Measurements from ENCODE around the gene SPRR4. TPM values are rescaled to one million over a fixed set of nuclear protein-coding genes. Genes with fewer than 3 reads are reported as not detected.

SPRR4 gene
- total and polyA plus RNA-seq, 2 donors (not counting 3 experiments of a cell fraction or from before 2014, with no cell fraction given) = not detected

- intact Hi-C loops (cut with micrococcal nuclease) = no loop called here
- Histone ChIP-seq H3K4me3 (replicated peaks in 1 of 3; ENCODE audit: insufficient read depth in 1 of 3, low read depth in 1 of 3, low read length in 3 of 3) (no peak overlapping the region), H3K27me3 (ENCODE audit: control insufficient read depth in 2 of 2, insufficient read depth in 2 of 2, low read length in 2 of 2) (no peaks in the 10 kb centered on the region), H3K9ac (replicated peaks; ENCODE audit: extremely low read depth, insufficient read depth, low read length) (no peak overlapping the region), H3K4me1 (ENCODE audit: control insufficient read depth, extremely low read depth, insufficient read depth, low read length) (no peaks in the 10 kb centered on the region), H3K79me2 (ENCODE audit: control insufficient read depth, insufficient read depth, low read length) (no peaks in the 10 kb centered on the region), H3K9me3 (replicated peaks; ENCODE audit: control insufficient read depth, insufficient read depth, low read length) (no peaks in the 10 kb centered on the region), H3K36me3 (ENCODE audit: control insufficient read depth in 2 of 2, extremely low read depth in 1 of 2, insufficient read depth in 2 of 2, low read length in 2 of 2) (no peaks in the 10 kb centered on the region), H3K4me2 (ENCODE audit: insufficient read depth, low read length) (no peak overlapping the region), H2AFZ (ENCODE audit: low read depth, low read length) (no peak overlapping the region), H4K20me1 (replicated peaks; ENCODE audit: control insufficient read depth, extremely low read depth, insufficient read depth, low read length) (no peaks in the 10 kb centered on the region), H3K9me1 (replicated peaks; ENCODE audit: control insufficient read depth, extremely low read depth, insufficient read depth, low read length) (no peaks in the 10 kb centered on the region), H3K27ac (ENCODE audit: insufficient read depth, low read depth, low read length) (no peak overlapping the region)
- ChIA-PET CTCF (no interaction called here), POLR2A (no interaction called here)
- no peak for DNase-seq (ENCODE audit: low read depth, low spot score)
- dilution Hi-C loops (cut with MboI; ENCODE audit: extremely low pct_ligation_motif_present, low sequenced_read_pairs) = no loop called here
- no peak for FAIRE-seq
- TF ChIP-seq GATA2 (IDR thresholded peaks at IDR 0.05; ENCODE audit: insufficient read depth, insufficient read length, low read depth, low read length) = no peak
- no peak for TF ChIP-seq POLR2A (IDR thresholded peaks at IDR 0.05; ENCODE audit: low read depth, low read length)
- no peak for TF ChIP-seq JUN (IDR thresholded peaks at IDR 0.05; ENCODE audit: borderline replicate concordance, insufficient read depth, insufficient read length, low read depth)
- BruUV-seq (replicated peaks) = no TSS peak
These were observed 1.4 kb upstream of the SPRR4 start for GRCh38 chr1:152969036-152969435.

GRCh38 chr1:152972196-152972886 lies 1.9 kb downstream of the SPRR4 start:
- Histone ChIP-seq H4K20me1 (replicated peaks; ENCODE audit: control insufficient read depth, extremely low read depth, insufficient read depth, low read length) (no peaks in the 10 kb centered on the region), H3K27me3 (ENCODE audit: control insufficient read depth in 2 of 2, insufficient read depth in 2 of 2, low read length in 2 of 2) (no peaks in the 10 kb centered on the region), H3K9ac (replicated peaks; ENCODE audit: extremely low read depth, insufficient read depth, low read length) (no peak overlapping the region), H2AFZ (ENCODE audit: low read depth, low read length) (no peak overlapping the region), H3K9me3 (replicated peaks; ENCODE audit: control insufficient read depth, insufficient read depth, low read length) (no peaks in the 10 kb centered on the region), H3K9me1 (replicated peaks; ENCODE audit: control insufficient read depth, extremely low read depth, insufficient read depth, low read length) (no peaks in the 10 kb centered on the region), H3K27ac (ENCODE audit: insufficient read depth, low read depth, low read length) (no peak overlapping the region), H3K4me1 (ENCODE audit: control insufficient read depth, extremely low read depth, insufficient read depth, low read length) (no peaks in the 10 kb centered on the region), H3K36me3 (ENCODE audit: control insufficient read depth in 2 of 2, extremely low read depth in 1 of 2, insufficient read depth in 2 of 2, low read length in 2 of 2) (no peaks in the 10 kb centered on the region), H3K79me2 (ENCODE audit: control insufficient read depth, insufficient read depth, low read length) (no peaks in the 10 kb centered on the region), H3K4me3 (replicated peaks in 1 of 3; ENCODE audit: insufficient read depth in 1 of 3, low read depth in 1 of 3, low read length in 3 of 3) (no peak overlapping the region), H3K4me2 (ENCODE audit: insufficient read depth, low read length) (no peak overlapping the region)
- no TSS peak for BruUV-seq (replicated peaks)
- POLR2A ChIA-PET = no interaction called here
- CTCF ChIA-PET = no interaction called here
- TF ChIP-seq MAX (IDR thresholded peaks at IDR 0.05; ENCODE audit: insufficient read depth, insufficient read length) (no peak), GATA2 (IDR thresholded peaks at IDR 0.05; ENCODE audit: insufficient read depth, insufficient read length, low read depth, low read length) (no peak), CTCF (IDR thresholded peaks at IDR 0.05; ENCODE audit: extremely low read depth in 1 of 2, insufficient read depth in 1 of 2, low read depth in 1 of 2, low read length in 2 of 2) (no peak), EZH2 (IDR thresholded peaks at IDR 0.05; ENCODE audit: borderline replicate concordance, low read depth, low read length, severe bottlenecking) (no peak), POLR2A (IDR thresholded peaks at IDR 0.05; ENCODE audit: low read depth, low read length) (no peak), FOS (IDR thresholded peaks at IDR 0.05; ENCODE audit: borderline replicate concordance, insufficient read depth, low read length) (no peak), JUN (IDR thresholded peaks at IDR 0.05; ENCODE audit: borderline replicate concordance, insufficient read depth, insufficient read length, low read depth) (no peak), MYC (IDR thresholded peaks at IDR 0.05; ENCODE audit: low read depth, low read length) (no peak), POLR2AphosphoS5 (IDR thresholded peaks at IDR 0.05; ENCODE audit: insufficient read depth, low read depth, low read length) (no peak)
- dilution Hi-C loops (cut with MboI; ENCODE audit: extremely low pct_ligation_motif_present, low sequenced_read_pairs) (no loop called here), intact Hi-C loops (cut with micrococcal nuclease) (no loop called here)
- DNase-seq (ENCODE audit: low read depth, low spot score) (no peak), FAIRE-seq (no peak)
